Tibial nerve (tissue), 4 donors: ENCODE data around the gene RTF1. TPM values are rescaled to one million over a fixed set of nuclear protein-coding genes. Genes with fewer than 3 reads are reported as not detected.
"Not testable (repeated sequence)": the region's sequence is repeated elsewhere in the genome, so short reads cannot be mapped to it uniquely, and the experiment has no call there.

Source experiments
- DNase-seq, 2 donors: peaks; one replicate each; pipeline ENCODE4 v3.0.0-alpha.2; 2019; ENCODE audit warnings: low spot score in 2 of 2
- H3K27ac ChIP-seq, 4 donors: fragments of 200-600 bp; sonication (generic) in 3 of 4; one replicate each; pipeline ENCODE4 v1.5.1; 2017 to 2019; ENCODE audit warnings: mild to moderate bottlenecking in 1 of 4
- H3K27me3 ChIP-seq, 2 donors: fragments of 200-600 bp; sonication (generic) in 1 of 2; one replicate each; pipeline versions ENCODE4 v1.5.1 to v1.6.0; 2017 to 2019
- H3K36me3 ChIP-seq, 3 donors: fragments of 200-600 bp; sonication (generic); one replicate each; pipeline ENCODE4 v1.5.1; 2018 to 2019
- H3K4me1 ChIP-seq, 4 donors: fragments of 200-600 bp; sonication (generic) in 3 of 4; one replicate each; pipeline ENCODE4 v1.5.1; 2017 to 2019
- H3K4me3 ChIP-seq, 4 donors: fragments of 200-600 bp; sonication (generic) in 3 of 4; one replicate each; pipeline ENCODE4 v1.5.1; 2017 to 2019; ENCODE audit warnings: mild to moderate bottlenecking in 1 of 4, moderate library complexity in 1 of 4
- H3K9me3 ChIP-seq, 4 donors: fragments of 200-600 bp; sonication (generic) in 3 of 4; one replicate each; pipeline ENCODE4 v1.5.1; 2017 to 2019
- CTCF ChIP-seq, 5 experiments: fragments of 200-600 bp in 3 of 5; fragments of 450-650 bp in 2 of 5; sonication (generic) in 3 of 5; IDR thresholded peaks; one replicate each; pipeline ENCODE4 v1.5.1; 2016 to 2019; ENCODE audit warnings: antibody characterized with exemption in 5 of 5, mild to moderate bottlenecking in 3 of 5, moderate library complexity in 2 of 5
- EP300 ChIP-seq, 2 donors: sonication (generic); formaldehyde crosslinking; IDR thresholded peaks; one replicate each; pipeline ENCODE4 v1.6.1; 2017; ENCODE audit warnings: antibody characterized with exemption in 2 of 2, mild to moderate bottlenecking in 1 of 2
- POLR2A ChIP-seq, 2 donors: fragments of 450-650 bp; IDR thresholded peaks; one replicate each; pipeline ENCODE4 v1.6.1; 2017; ENCODE audit warnings: antibody characterized with exemption in 2 of 2, mild to moderate bottlenecking in 2 of 2, moderate library complexity in 2 of 2
- WGBS, 2 donors: methylation state at CpG; one replicate each; pipeline ENCODE4 v1.1.5; 2018; 5-methylcytosine and 5-hydroxymethylcytosine counted together
- total RNA-seq, 4 donors: library from RNA; depleted of rRNA; stranded (reverse); fragments of >200 nt; gene quantifications; one replicate each; pipeline ENCODE4 v1.1.0, GENCODE V29; 2016

RTF1 gene
- total RNA-seq, 4 donors from 2014 or later: 22.2 to 72.6 (median 29.0) TPM

- Histone ChIP-seq H3K36me3 (peaks cover 0 to 66% (median 9%) of the 10 kb centered on the region in 3 donors), H3K9me3 (no peaks in the 10 kb centered on the region), H3K27me3 (no peaks in the 10 kb centered on the region), H3K4me3 (no peak overlapping the region), H3K27ac (no peak overlapping the region), H3K4me1 (no peaks in the 10 kb centered on the region)
- WGBS, 2 donors: 66 to 70% methylated on average over 4 of the region's 4 CpGs
- no peak for DNase-seq
- TF ChIP-seq CTCF (IDR thresholded peaks at IDR 0.05): no peak
- TF ChIP-seq EP300 (IDR thresholded peaks at IDR 0.05): no peak
- TF ChIP-seq POLR2A (IDR thresholded peaks at IDR 0.05): no peak
These were observed 45.3 kb downstream of the RTF1 start for GRCh38 chr15:41462084-41462795.

GRCh38 chr15:41464889-41465580 is 48.1 kb downstream of the RTF1 start:
- WGBS, 2 donors: 90 to 92% methylated on average over 9 of the region's 9 CpGs
- Histone ChIP-seq H3K9me3 (no peaks in the 10 kb centered on the region), H3K27ac (no peak overlapping the region), H3K4me3 (no peak overlapping the region), H3K27me3 (no peaks in the 10 kb centered on the region), H3K36me3 (peaks cover 0 to 73% (median 0%) of the 10 kb centered on the region in 3 donors), H3K4me1 (no peaks in the 10 kb centered on the region)
- TF ChIP-seq EP300 (IDR thresholded peaks at IDR 0.05): no peak
- TF ChIP-seq CTCF (IDR thresholded peaks at IDR 0.05): no peak
- TF ChIP-seq POLR2A (IDR thresholded peaks at IDR 0.05): no peak
- no peak for DNase-seq

DNA sequence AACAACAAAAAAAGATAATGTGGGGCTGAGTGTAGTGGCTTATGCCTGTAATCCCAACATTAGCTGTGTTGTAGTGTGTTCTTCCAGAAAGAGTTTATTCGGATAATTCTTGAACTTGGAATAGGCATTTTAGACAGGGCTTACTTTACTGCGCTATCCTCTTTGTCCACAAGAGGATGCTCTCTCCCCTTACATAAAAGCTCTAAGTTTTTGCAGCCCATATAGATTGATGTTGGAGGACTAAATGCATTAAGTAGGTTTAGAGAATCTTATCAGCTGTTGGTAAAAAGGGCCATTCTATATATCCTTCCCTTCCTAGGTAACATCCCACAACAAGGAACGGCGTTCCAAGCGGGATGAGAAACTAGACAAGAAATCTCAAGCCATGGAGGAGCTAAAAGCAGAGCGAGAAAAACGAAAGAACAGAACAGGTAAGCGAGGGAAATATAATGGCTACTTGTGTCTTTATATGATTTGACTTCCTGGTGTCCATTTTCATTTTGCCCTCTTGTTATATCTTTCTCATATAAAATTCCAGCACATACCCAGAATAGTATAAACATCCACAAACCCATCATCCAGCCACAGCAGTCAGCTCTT is 49.0 kb downstream of the RTF1 start:
- no peaks in the 10 kb centered on the region for H3K4me1 ChIP-seq
- no peak for DNase-seq
- no peaks in the 10 kb centered on the region for H3K9me3 ChIP-seq
- no peak overlapping the region for H3K4me3 ChIP-seq
- no peak for TF ChIP-seq EP300 (IDR thresholded peaks at IDR 0.05)
- peak in 4 of 5 experiments; percentile 42 to 68 (median 50) for TF ChIP-seq CTCF (IDR thresholded peaks at IDR 0.05)
- no peak for TF ChIP-seq POLR2A (IDR thresholded peaks at IDR 0.05)
- no peaks in the 10 kb centered on the region for H3K27me3 ChIP-seq
- no peak overlapping the region for H3K27ac ChIP-seq
- peaks cover 0 to 82% (median 0%) of the 10 kb centered on the region in 3 donors for H3K36me3 ChIP-seq
- 81 to 83% methylated on average over 8 of the region's 8 CpGs for WGBS, 2 donors

DNA sequence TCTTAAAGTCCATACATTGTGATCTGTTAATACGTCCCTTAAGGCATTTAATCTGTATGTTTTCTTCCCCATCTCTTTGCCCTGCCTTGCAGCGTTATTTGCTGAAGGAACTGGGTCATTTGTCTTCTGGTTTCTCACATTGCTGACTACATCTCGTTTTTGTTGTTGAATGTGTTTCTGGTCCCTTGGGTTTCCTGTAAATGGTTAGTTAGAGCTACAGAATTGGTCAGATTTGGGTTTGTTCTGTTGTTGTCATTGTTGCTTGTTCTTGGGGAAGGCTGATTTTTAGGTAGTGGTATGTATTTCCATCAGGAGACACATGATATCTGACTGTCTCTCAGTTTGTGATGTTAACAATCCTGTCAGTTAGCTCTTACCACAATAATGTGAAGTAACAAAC is 49.8 kb downstream of the RTF1 start:
- Histone ChIP-seq H3K4me3 (no peak overlapping the region), H3K9me3 (no peaks in the 10 kb centered on the region), H3K4me1 (no peaks in the 10 kb centered on the region), H3K27ac (no peak overlapping the region), H3K36me3 (peaks cover 0 to 84% (median 0%) of the 10 kb centered on the region in 3 donors), H3K27me3 (no peaks in the 10 kb centered on the region)
- 74 to 76% methylated on average over 3 of the region's 3 CpGs for WGBS, 2 donors
- no peak for DNase-seq
- TF ChIP-seq EP300 (IDR thresholded peaks at IDR 0.05) (no peak), POLR2A (IDR thresholded peaks at IDR 0.05) (no peak), CTCF (IDR thresholded peaks at IDR 0.05) (no peak)

DNA sequence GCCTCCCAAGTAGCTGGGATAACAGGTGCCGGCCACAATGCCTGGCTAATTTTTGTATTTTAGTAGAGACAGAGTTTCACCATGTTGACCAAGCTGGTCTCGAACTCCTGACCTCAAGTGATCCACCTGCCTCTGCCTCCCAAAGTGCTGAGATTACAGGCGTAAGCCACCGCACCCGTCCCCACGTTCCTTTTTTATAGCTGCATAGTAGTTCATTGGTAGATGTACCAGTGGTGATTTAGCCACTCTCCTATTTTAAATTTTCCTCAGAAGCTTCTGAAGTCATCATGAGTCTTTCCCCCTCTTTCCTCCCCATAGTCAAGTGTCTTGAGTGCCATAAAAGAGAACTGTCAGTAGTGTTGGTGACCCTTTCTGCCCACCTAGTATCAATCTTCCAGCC is 52.7 kb downstream of the RTF1 start:
- H3K9me3 ChIP-seq, H3K4me1 ChIP-seq, H3K27ac ChIP-seq, H3K27me3 ChIP-seq, DNase-seq, H3K4me3 ChIP-seq: not testable (repeated sequence)
- peaks cover 0 to 95% (median 0%) of the 10 kb centered on the region in 3 donors for H3K36me3 ChIP-seq
- 98 to 99% methylated on average over 6 of the region's 6 CpGs for WGBS, 2 donors
